NOMO-1 treated with DMSO at 0.1 percent for 48 hours (cell line): ENCODE results near the gene DDX51.

ENCODE experiments used
- DNase-seq: peaks from one replicate; lab custom pipeline; 2025; ENCODE audit not compliant: unreplicated experiment; lab: John Stamatoyannopoulos, UW

DDX51 gene

GRCh38 chr12:132179431-132180362 is 35.6 kb upstream of the DDX51 start:
- no peak for DNase-seq

GRCh38 chr12:132178801-132179401 is 34.8 kb upstream of the DDX51 start:
- peak; percentile 41 for DNase-seq

GRCh38 chr12:132178316-132178715 is 34.2 kb upstream of the DDX51 start:
- peak; percentile 54 for DNase-seq

GRCh38 chr12:132176920-132177551 is 32.9 kb upstream of the DDX51 start:
- DNase-seq: no peak

GRCh38 chr12:132176385-132176919 is 32.3 kb upstream of the DDX51 start:
- no peak for DNase-seq

- no peak for DNase-seq
Observed at GRCh38 chr12:132175496-132176384, 31.6 kb upstream of the DDX51 start.

GRCh38 chr12:132174839-132175490 is 30.8 kb upstream of the DDX51 start:
- no peak for DNase-seq

- DNase-seq: no peak
Observed at GRCh38 chr12:132174015-132174838, 30.1 kb upstream of the DDX51 start.

GRCh38 chr12:132173135-132174014 is 29.3 kb upstream of the DDX51 start:
- DNase-seq: no peak

- DNase-seq: no peak
Observed at GRCh38 chr12:132172619-132173018, 28.5 kb upstream of the DDX51 start.

GRCh38 chr12:132171968-132172521 is 27.9 kb upstream of the DDX51 start:
- DNase-seq: no peak

GRCh38 chr12:132171293-132171967 is 27.3 kb upstream of the DDX51 start:
- DNase-seq: no peak

GRCh38 chr12:132170637-132171292 is 26.6 kb upstream of the DDX51 start:
- DNase-seq: no peak

- DNase-seq: no peak
Observed at GRCh38 chr12:132170094-132170636, 26.0 kb upstream of the DDX51 start.

GRCh38 chr12:132169376-132169775 is 25.3 kb upstream of the DDX51 start:
- no peak for DNase-seq

GRCh38 chr12:132168311-132169031 is 24.4 kb upstream of the DDX51 start:
- DNase-seq: no peak
